Inferior parietal cortex (tissue), 1 donor: ENCODE measurements around the gene LRP2BP.
"Not testable (repeated sequence)": the region's sequence is repeated elsewhere in the genome, so short reads cannot be mapped to it uniquely, and the experiment has no call there.

Experiments used
- DNase-seq: peaks from one replicate; pipeline ENCODE4 v3.0.0-alpha.2; 2016; ENCODE audit errors: extremely low spot score

Gene LRP2BP

DNA sequence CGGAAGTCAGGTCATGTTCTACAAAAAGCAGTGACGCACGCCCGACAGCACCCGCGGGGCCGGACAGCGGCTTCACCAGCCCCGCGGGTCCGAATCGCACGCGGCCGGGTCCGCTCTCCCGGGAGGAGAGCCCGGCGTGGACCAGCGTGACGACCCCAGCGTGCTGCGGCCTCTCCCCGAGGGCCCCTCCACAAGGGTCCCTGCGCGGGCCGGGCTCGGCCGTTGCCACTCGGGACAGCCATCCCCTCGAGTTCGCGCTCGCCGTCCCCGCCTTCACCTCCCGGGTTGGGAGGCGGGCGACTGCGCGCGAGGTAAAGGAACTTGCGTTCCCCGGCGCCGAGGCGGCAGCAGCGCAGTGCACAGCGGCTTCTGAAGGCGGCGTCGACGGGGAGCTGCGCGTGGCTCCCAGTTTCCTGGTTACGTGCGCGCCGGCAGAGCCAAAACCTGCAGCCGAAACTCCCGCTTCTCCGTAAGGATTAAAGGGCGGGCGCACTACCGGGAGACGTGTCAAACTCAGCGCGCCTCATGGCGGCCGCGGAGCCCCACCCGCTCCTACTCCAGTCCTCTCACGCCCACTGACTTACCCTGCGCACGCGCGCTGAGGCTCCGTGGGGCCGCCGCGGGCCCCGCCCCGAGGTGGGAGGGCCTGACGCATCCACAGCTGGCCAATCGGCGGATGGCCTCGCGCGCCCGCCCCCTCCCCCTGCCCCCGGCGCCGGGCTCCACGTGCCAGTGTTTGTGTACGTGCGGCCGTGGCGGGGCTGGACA is 416 bp upstream of the LRP2BP start:
- peak; percentile 98 for DNase-seq

DNA sequence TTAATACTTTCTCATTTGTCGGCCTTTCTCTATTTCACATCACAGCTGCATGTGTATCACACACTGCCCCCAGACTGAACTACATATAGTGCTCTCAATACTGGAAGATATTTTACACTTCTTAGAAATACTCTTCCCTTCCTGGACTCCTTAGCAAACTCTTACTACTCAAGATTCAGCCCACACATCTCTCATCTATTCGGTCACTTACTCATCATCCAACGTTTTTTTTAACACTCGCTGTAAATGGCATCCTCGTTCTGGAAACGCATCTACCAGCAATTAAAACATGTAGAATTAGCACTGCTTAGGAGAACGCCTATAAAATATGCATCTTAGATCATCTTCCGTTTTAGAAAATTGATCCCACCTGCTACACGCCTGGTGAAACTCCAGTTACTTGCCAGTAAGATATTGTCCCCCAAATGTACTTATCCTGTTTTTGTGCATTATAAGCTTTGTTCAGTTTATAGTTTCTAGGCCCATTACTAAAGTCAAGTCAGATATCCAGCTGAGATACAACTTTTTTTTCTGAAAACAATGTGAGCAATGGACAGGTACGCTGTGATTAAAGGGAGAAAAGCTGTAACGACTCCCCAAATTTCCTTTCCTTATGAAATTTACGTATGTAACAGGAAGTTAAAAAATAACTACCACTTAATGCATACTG is 1.0 kb downstream of the LRP2BP start:
- peak; percentile 67 for DNase-seq

DNA sequence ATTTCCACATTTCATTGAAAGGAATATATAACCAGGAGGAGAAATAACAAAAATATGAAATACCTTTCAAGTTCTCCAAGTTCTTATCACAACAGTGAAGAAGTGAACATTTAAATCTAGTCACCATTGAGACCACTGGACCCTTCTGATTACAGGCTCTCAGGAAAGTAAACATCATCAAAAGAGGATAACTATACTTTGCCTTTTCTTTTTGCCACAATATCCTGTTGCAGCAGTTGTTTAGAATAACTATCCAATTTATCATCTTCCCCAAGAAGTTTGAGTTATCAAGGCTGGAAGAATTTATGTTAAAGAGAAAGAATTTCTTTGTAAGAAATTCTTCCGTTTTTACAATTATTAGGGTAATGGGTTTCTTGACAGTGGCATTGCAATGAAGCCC is 3.6 kb downstream of the LRP2BP start:
- DNase-seq: no peak

DNA sequence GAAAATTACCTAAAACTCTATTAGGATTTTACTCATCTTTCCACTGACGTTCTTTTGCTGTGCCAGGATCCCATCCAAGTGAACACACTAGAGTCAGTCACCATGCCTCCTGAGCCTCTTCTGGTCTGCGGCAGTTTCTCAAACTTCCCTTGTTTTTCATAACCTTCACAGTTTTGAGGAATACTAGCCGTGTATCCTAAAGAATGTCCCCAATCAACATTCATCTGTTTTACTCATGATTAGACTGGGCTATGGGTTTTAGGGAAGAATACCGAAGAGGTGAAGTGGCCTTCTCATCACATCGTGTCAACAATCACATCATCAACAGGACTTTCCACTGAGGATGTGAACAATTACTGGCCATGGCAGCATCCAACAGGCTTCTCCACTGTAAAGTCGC is 4.8 kb downstream of the LRP2BP start:
- DNase-seq: no peak

DNA sequence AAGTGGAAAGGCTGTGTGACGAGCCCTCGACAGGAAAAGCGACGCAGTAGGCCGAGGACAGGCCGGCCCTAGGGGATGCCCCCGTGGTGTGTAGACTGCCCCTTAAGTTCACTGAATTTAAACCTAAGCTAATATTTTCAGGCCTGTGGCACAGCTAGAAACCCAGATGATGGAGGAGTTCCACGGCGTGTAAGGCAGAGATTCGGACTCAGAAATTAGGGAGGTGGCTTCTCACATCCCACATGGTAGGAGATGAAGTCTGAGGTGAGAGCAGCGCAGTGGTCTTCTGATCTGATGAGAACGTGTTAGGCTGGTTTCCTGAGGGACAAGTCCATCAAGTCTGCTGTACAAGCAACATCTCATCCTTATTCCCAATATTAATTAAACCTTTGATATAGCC is 7.8 kb downstream of the LRP2BP start:
- DNase-seq: no peak

DNA sequence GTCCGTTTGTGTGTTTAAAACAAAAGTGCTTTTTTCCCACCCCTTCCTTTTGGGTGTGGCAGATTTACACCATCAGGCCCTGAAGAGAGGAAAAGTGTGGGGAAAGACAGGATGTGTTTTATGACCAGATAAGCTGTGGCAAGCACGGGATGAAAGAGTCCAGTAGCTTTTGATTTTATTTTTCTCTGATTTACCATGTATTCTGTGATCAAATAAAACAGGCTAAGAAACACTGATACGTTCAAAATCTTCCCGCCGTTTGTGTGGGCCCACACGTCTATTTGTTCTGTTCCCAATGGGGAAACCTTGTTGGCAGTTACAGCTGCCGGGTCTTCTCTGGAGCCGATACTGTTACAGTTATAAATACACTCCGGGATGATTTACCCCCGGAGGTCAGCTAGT is 10.8 kb downstream of the LRP2BP start:
- DNase-seq: no peak

DNA sequence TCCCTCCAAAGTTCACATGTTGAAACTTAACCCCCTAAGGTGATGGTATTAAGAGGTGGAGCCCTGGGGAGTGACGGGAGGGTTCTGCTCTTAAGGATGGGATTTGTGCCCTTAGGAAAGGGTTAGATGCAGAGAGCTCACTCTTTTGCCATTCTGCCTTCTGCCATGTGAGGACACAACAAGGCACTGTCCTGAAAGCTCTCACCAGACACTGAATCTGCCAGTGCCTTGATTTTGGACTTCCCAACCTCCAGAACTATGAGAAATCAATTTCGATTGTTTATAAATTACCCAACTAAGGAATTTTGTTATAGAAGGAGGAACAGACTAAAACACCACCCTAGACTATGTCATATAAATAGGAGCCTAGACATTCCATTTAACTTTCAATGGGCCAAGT is 11.7 kb downstream of the LRP2BP start:
- DNase-seq: no peak

DNA sequence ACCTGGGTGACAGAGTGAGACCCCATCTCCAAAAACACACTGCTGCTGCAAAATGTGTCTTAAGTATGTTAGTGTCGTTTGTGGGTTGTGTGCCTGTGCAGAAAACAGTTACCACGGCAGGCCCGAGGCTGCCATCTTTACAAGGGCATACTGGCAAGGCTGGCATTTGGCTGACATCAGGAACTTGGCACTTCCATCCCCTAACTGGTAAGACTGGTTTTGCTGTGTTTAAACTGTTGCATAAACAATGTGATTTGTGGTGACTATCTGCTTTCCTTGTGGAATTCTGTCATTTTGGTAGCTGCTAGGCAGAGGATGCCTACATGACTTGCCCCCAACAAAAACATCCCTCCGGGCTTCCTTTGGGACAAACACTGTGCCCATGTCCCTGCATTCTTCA is 12.3 kb downstream of the LRP2BP start:
- DNase-seq: no peak

DNA sequence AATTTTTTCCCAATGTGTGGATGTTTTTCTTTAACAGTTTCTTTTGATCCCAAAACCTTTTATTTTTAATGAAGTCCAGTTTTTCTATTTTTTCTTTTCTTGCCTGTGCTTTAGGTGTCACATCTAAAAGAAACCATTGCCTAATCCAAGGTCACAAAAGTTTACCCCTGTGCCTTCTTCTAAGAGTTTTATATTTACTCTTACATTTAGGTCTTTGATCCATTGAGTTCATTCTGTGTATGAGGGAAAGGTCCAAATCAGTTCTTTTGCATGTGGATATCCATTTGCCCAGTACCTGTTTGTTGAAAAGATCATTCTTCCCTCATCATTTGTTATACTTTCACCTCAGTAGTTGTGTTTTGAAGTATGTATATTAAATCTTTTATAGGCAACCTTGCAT is 13.0 kb downstream of the LRP2BP start:
- no peak for DNase-seq

DNA sequence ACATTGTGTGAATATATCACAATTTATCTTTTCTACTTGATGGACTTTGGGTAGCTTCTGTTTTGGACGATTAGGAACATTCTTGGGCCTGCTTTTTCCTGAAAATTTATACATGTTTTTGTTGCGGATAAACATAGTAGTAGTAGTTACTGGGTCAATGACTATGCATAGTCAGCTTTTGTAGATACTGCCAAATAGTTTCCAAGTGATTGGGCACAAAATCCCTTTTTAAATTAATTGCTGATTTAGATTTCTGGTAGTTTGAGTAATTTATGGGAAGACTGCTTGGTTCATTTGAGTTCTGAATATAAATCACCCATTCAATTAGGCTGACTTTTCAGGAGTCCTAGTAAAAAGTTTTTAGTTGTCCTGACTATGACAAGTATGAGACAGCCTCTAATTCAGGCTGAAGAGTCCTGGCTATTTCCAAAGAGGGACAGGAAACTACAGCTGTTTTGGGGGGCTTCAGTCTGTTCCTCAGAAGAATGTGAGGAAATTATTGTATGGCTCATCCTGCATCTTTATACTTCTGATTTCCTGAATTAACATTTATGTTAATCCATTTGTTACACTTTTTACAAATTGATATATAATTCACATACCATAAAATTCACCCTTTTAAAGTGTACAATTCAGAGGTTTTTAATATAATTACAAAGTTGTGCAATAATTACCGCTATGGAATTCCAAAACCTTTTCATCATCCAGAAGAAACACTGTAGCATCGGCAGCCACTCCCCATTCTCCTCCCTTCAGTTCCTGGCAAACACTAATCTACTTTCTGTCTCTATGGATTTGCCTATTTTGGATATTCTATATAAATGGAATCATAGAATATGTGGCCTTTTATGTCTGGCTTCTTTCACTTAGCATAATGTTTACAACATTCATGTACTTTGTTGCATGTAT is 14.2 kb downstream of the LRP2BP start:
- DNase-seq: no peak

DNA sequence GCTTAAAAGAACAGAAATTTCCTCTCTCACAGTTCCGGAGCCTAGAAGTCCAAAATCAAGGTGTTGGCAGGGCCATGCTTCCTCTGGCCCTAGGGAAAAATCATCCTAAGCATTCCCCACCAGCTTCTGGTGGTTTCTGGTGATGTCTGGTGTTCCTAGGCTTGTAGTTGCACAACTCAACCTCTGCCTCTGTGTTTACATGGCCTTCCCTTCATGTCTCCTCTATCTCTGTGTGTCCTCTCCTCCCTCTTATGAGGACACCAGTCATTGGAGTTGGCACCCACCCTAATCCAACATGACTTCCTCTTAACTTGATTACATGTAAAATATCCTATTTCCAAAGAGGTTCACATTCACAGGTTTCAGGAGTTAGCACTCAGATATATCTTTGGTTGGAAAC is 15.4 kb downstream of the LRP2BP start:
- no peak for DNase-seq

DNA sequence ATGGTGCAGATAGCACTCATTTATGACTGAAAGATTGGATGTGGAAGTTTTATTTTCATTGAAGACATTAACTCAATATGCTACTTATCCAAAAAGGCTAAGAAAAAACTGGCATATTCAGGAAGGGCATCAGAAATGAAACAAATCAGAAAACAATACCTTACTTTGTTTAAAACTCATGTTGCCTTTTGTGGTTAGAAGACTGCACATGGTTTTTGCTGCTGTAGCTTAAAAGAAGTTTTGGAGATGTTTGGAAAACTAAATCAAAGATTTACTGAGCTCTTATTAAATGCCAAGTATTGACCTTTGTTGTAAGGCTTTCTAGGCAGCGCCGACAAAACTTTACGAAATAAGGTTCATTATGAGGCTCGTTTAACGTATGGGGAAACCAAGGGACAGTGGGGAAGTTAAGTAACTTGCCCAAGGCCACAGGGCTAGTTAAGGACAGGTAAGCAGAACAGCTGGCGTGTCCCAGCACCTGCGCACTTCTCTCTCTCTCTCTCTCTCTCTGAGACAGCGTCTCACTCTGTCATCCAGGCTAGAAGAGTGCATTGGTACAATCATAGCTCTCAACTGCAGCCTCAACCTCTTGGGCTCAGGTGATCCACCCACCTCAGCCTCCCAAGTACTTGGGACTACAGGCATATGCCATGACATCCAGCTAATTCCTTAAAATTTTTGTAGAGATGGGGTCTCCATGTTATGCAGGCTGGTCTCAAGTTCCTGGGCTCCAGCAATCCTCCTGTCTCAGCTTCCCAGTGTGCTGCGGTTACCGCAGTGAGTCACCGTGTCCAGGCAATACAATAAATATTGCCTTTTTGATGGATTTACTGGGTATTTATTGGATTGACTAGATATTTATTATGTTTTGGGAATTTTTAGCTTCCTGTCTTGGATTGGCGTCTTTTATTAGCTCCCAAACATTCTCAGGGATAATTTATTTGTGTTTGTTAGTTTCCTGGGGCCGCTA is 16.1 kb downstream of the LRP2BP start:
- no peak for DNase-seq

DNA sequence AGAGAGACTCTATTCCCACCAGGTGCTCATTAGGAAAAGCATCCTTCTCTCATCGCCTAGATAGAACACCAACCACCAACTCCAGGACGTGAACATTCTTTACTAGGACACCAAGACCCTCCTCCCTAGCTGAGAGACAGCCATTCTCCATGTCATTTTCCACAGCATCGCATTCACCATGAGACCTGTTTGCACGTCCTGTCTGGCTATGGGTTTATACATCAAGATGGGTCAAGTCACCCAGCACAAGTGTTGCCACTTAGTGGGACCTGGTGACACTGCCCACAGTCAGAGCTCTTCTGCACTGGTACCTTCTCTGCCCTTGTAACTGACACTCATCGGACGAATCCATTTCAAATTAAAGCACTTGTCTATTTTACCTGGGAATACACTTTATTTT is 17.5 kb downstream of the LRP2BP start:
- no peak for DNase-seq

DNA sequence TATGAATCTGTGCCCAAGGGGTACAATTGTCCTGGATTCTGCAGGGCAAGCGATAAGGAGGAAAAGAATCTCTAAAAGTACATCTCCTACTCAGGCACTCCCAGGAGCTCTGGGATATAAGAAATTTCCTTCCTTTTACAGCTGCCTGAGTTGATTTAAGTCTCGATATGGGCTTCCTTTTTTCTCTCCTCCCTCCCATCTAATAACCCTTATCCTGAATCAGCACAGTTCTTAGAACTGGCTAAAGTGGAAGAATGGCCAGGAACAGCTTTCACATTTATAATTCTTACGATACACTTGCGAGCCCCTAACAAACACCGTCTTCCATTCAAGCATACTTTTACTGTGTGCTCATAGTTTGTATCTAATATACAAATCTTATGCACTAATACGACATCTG is 21.2 kb downstream of the LRP2BP start:
- DNase-seq: no peak

DNA sequence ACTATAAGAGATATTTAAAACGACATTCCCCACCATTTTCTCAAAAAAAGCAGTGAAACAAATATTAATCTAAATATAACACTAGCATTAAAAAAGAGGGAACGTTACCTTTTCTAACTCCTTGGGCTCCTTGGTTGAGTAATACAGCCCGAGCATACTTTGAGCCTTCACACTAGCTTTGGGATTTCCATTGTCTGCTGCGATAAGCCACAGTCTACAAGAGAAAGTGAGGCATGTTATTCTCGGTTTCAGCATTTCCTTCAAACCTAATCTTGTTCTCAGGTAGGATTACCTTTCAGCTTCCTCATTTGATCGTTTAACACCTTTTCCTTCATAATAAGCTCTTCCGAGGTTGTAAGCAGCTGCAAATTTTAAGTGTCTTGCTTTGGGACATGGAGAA is 21.7 kb downstream of the LRP2BP start:
- DNase-seq: no peak

DNA sequence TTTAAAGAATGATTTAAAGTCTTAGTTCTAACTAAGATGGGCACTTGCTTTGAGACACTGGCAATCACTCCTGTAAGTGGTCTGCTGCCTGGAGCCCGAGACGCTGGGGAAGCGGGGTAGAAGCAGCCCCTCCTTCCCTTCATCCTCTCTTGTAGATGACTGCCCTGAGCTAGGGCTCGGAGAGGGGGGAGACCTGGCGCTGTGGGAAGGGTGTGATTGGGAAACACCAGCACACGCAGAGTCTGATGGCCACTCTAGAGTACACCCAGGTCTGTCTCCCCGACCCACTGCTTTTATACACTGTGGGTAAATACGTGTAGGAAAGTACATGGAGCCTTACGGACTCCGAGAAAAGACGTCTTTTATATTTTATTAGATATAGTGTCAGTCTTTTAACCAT is 24.0 kb downstream of the LRP2BP start:
- DNase-seq: no peak

DNA sequence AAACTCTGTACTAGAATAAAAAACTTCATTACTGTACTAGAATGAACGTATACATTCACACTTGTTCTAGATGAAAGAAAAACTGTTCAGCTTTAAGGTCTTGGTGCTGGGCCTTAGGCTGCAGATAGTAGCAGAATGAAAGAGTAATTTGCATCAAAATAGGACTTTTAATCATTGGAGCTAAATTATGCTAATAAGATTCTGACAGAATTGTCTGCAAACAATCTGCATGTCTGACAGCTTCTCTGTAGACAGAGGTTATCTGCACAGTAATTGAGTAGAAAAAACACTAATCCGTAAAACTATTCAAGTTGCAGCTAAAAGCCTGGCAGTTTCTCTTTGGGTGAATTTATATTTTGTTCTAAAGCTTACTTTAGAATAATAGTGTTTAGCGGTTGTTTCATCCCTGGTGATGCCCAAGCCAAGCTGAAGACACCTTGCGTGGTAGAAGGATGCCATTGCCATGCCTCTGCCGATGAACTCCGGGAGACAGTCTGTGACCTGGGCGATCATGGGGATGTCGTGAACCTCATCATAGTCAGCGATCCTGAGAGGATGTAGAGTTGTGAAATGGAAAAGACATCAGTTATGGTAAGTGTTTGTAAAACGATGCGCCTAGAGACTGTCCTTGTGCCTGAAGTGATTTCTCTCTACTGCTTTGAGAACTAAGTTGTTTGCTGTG is 25.3 kb downstream of the LRP2BP start:
- DNase-seq: no peak

DNA sequence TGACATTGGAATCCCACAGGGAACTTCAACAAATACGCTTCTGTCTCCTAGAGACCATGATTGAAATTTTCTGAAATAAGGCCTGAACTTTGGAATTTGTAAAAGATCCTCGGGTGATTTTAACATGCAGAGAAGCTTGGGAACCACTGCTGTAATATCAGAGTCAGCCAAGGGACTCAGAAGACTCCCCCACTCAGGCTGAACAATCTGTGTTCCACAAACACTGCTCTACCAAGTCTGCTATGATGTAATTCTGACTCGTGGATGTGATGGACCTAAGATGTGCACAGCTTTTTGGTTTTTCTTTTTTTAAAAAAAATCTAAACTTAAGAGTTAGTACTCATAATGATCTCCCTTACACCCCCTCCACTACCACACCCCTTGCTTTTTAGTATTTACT is 26.0 kb downstream of the LRP2BP start:
- no peak for DNase-seq

DNA sequence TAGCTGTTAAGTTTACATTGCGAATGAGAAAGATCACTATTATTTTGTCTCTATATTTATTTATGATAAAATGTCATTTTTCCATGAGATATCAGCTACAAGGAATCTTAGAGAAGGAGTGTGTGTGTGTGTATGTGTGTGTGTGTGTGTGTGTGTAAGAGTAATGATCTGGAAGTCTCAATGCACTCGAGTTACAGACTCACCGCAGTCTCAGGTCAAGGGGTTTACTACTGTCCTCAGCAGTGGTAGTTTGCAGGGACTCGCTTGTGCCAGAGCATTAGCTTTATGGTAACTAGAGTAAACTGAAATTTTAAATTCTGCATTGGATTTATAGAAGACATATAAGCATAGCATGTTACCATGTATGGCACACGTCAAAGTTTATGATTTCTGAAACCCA is 30.8 kb downstream of the LRP2BP start:
- DNase-seq: no peak

DNA sequence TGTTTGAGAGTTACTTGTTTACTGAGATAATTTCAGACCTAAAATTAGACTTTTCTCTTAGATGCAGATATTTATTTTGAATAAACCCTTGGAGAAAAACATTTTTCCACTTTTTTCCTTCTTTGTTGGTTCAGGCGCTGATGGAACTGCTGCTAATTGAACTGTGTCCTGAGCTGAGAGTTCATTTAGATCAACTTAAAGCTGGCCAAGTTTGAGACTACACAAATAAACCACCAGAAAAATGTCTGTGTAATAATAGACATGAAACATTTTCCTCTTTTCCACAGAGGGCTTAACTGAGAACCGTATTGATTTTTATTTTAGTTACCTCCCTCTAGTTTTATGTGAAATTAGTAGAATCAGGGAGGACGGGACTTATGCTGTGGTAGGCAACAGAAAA is 32.5 kb downstream of the LRP2BP start:
- DNase-seq: no peak

DNA sequence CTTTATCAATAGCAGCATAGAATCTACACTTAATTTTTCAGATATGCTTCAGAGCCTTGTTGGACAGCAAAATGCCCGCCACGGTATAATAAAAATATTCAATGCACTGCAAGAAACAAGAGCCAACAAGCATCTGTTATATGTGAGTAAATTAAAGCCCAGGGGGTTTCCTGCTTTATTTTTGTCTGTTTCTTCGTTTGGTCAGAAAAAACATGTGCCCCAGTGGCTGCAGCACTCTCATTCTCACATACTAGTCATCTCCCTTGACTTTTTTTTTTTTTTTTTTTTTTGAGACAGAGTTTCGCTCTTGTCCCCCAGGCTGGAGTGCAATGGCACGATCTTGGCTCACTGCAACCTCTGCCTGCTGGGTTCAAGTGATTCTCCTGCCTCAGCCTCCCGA is 33.2 kb downstream of the LRP2BP start:
- DNase-seq: not testable (repeated sequence)
